Ascending aorta (tissue), 2 donors: ENCODE results near the gene FHOD3. TPM values are rescaled to one million over a fixed set of nuclear protein-coding genes. Genes with fewer than 3 reads are reported as not detected.

ENCODE experiments used
- DNase-seq, 2 donors: peaks; one replicate each; pipeline ENCODE4 v3.0.0-alpha.2; 2019; ENCODE audit warnings: low spot score in 2 of 2
- H3K27ac ChIP-seq, 2 donors: fragments of 200-600 bp; sonication (generic); one replicate each; pipeline ENCODE4 v1.5.1; 2016 to 2017; ENCODE audit warnings: mild to moderate bottlenecking in 1 of 2
- H3K27me3 ChIP-seq: fragments of 200-600 bp; sonication (generic); one replicate; pipeline ENCODE4 v1.5.1; 2017
- H3K36me3 ChIP-seq, 2 donors: fragments of 200-600 bp; sonication (generic); one replicate each; pipeline ENCODE4 v1.5.1; 2016
- H3K4me1 ChIP-seq, 2 donors: fragments of 200-600 bp; sonication (generic); one replicate each; pipeline ENCODE4 v1.5.1; 2016 to 2017; ENCODE audit warnings: mild to moderate bottlenecking in 1 of 2
- H3K4me3 ChIP-seq, 2 donors: fragments of 200-600 bp; sonication (generic); one replicate each; pipeline ENCODE4 v1.5.1; 2016 to 2017; ENCODE audit warnings: mild to moderate bottlenecking in 1 of 2
- H3K9me3 ChIP-seq, 2 donors: fragments of 200-600 bp; sonication (generic); one replicate each; pipeline ENCODE4 v1.5.1; 2016
- intact Hi-C: fragments of 100-400 bp; cut with DNase I; formaldehyde crosslinking; loops from one replicate; pipeline ENCODE4 v1.15.1; 2023
- total RNA-seq: library from RNA; depleted of rRNA; stranded (reverse); fragments of >200 nt; gene quantifications from one replicate; pipeline ENCODE4 v1.1.0, GENCODE V29; 2016
- TF ChIP-seq, protein P1 (sequence below), 3 experiments: fragments of 200-600 bp in 2 of 3; fragments of 450-650 bp in 1 of 3; sonication (generic) in 2 of 3; IDR thresholded peaks; one replicate each; pipeline ENCODE4 v1.5.1; 2016 to 2019; ENCODE audit warnings: antibody characterized with exemption in 3 of 3, mild to moderate bottlenecking in 1 of 3, moderate library complexity in 1 of 3

The FHOD3 gene
- total RNA-seq, 1 donor from 2014 or later = 12.7 TPM

DNA sequence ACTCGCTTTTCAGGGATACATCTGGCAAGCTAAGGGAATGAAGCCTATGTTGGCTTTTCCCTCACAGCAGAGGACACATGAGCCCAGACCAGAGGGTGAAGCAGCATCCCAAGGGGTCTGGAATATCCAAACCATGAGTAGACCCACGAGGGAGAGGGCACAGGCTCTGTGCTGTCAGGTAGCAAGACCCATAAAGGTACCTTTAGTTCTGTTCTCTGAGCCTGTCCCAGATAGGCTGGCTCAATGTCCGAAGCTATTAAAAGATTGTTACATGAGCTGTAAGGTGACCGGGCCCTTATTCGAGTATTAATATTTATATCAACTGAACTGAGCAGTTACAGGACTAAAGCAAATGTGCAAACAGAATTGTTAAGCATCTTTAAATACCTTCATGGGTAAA lies 479.1 kb downstream of the FHOD3 start:
- H3K9me3 ChIP-seq = no peaks in the 10 kb centered on the region
- H3K27me3 ChIP-seq = no peaks in the 10 kb centered on the region
- intact Hi-C loops = no loop called here
- H3K27ac ChIP-seq = no peak overlapping the region
- no peak overlapping the region for H3K4me3 ChIP-seq
- peaks cover 0 to 6% of the 10 kb centered on the region in 2 donors for H3K4me1 ChIP-seq
- TF ChIP-seq, protein P1, sequence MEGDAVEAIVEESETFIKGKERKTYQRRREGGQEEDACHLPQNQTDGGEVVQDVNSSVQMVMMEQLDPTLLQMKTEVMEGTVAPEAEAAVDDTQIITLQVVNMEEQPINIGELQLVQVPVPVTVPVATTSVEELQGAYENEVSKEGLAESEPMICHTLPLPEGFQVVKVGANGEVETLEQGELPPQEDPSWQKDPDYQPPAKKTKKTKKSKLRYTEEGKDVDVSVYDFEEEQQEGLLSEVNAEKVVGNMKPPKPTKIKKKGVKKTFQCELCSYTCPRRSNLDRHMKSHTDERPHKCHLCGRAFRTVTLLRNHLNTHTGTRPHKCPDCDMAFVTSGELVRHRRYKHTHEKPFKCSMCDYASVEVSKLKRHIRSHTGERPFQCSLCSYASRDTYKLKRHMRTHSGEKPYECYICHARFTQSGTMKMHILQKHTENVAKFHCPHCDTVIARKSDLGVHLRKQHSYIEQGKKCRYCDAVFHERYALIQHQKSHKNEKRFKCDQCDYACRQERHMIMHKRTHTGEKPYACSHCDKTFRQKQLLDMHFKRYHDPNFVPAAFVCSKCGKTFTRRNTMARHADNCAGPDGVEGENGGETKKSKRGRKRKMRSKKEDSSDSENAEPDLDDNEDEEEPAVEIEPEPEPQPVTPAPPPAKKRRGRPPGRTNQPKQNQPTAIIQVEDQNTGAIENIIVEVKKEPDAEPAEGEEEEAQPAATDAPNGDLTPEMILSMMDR (IDR thresholded peaks at IDR 0.05) = no peak
- peaks cover 0 to 17% of the 10 kb centered on the region in 2 donors for H3K36me3 ChIP-seq
- DNase-seq = no peak

DNA sequence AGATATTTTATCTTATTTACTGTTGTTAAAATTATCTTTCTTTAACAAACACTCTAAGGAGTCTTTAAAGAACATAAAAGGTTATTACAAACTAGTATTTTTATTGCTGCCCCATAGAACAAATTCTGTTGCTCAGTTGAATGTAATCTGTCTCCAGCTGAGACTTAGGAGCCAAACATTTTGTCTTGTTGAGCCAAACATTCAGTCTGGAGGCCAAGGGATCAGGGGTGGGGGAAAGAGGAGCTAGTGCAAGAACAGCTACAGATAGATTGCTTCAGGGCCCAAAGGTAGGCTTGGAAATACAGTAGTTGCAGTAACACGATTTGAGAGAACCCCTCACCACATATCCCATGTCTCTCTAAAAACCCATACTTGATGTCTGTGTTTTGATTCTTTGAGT lies 480.1 kb downstream of the FHOD3 start:
- no peak for DNase-seq
- Histone ChIP-seq H3K4me3 (no peak overlapping the region), H3K27me3 (no peaks in the 10 kb centered on the region), H3K4me1 (peaks cover 0 to 6% of the 10 kb centered on the region in 2 donors), H3K36me3 (peaks cover 0 to 21% of the 10 kb centered on the region in 2 donors), H3K9me3 (no peaks in the 10 kb centered on the region), H3K27ac (no peak overlapping the region)
- TF ChIP-seq, protein P1 (IDR thresholded peaks at IDR 0.05) = no peak
- intact Hi-C loops = no loop called here

DNA sequence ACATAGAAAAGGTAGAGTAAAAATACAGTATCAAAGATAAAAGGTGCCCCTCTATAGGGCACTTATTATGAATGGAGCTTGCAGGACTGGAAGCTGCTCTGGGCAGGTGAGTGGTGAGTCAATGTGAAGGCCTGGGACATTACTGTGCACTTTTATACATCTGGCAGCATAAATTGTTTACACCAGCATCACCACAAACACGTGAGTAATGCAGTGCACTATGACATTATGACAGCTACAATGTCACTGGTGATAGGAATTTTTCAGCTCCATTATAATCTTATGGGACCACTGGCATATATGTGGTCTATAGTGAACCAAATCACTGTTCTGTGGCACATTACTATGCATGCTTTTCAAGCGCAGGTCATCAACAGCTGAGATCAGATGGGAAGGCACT lies 483.2 kb downstream of the FHOD3 start:
- intact Hi-C loops = no loop called here
- DNase-seq = no peak

DNA sequence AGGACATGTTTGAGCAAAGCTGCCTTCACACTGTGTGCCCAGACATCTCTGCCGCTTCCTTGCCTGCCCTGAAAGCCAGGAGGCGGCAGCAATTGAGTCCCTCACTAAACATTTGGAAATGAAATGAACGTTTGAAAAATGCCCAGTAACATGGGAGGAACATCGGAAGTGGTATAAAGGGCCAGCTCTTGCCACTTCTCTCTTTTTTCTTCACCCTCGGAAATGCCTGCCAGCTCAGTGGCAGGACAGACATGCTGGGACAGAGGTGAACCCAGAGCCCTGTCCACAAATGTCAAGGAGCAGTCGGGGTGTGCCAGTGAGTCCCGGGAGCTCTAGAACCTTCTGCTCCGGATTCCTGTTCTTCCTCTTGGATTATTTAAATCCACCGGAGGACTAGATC lies 485.2 kb downstream of the FHOD3 start:
- DNase-seq = no peak
- H3K36me3 ChIP-seq = peaks cover 0 to 21% of the 10 kb centered on the region in 2 donors
- H3K27ac ChIP-seq = no peak overlapping the region
- intact Hi-C loops = no loop called here
- TF ChIP-seq, protein P1 (IDR thresholded peaks at IDR 0.05) = no peak
- H3K4me1 ChIP-seq = peaks cover 3 to 20% of the 10 kb centered on the region in 2 donors
- no peaks in the 10 kb centered on the region for H3K9me3 ChIP-seq
- no peak overlapping the region for H3K4me3 ChIP-seq
- no peaks in the 10 kb centered on the region for H3K27me3 ChIP-seq

More for the DNA sequence above, 483.2 kb downstream of the FHOD3 start:
- H3K4me3 ChIP-seq = no peak overlapping the region
- H3K4me1 ChIP-seq = peaks cover 0 to 3% of the 10 kb centered on the region in 2 donors
- TF ChIP-seq, protein P1 (IDR thresholded peaks at IDR 0.05) = no peak
- H3K27me3 ChIP-seq = no peaks in the 10 kb centered on the region
- H3K9me3 ChIP-seq = no peaks in the 10 kb centered on the region
- no peak overlapping the region for H3K27ac ChIP-seq
- H3K36me3 ChIP-seq = peaks cover 0 to 21% of the 10 kb centered on the region in 2 donors

DNA sequence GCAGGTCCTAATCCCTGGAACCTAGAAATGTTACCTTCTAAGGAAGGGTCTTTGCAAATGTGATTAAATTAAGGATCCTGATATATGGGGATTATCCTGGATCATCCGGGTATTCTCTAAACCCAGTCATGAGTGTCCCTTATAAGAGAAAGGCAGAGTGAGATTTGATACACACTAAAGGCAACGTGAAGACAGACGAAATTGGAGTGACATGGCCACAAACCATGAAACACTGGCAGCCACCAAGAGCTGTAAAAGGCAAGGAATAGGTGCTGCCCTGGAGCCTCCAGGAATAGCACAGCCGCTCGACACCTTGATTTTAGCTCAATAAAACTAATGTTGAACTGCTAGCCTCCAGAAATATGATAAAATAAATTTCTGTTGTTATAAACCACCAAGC lies 486.3 kb downstream of the FHOD3 start:
- H3K9me3 ChIP-seq = no peaks in the 10 kb centered on the region
- H3K27ac ChIP-seq = no peak overlapping the region
- no peak overlapping the region for H3K4me3 ChIP-seq
- H3K36me3 ChIP-seq = peaks cover 0 to 21% of the 10 kb centered on the region in 2 donors
- DNase-seq = no peak
- TF ChIP-seq, protein P1 (IDR thresholded peaks at IDR 0.05) = no peak
- intact Hi-C loops = no loop called here
- H3K27me3 ChIP-seq = no peaks in the 10 kb centered on the region
- H3K4me1 ChIP-seq = peaks cover 3 to 22% of the 10 kb centered on the region in 2 donors

DNA sequence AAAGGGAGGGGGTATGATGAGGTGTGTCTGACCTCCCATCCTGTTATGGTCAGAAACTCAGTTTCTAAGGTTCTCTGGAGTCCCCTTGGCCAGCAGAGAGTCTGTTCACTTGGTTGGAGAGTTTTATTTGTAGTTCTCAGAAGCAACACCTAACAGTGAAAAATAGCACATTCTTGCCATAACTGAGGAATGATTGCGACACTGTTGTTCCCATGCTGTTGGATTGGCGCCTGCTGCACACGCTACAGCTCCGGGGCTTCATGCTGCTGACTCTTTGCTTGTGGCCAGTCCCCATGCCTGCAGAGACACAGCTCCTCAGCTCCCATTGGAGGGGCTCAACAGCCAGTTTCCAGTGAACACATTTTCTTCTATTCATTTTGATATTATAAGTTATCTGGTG lies 489.2 kb downstream of the FHOD3 start:
- intact Hi-C loops = loop anchor here (2.0 kb wide), 1 partner anchor 22 kb away; no protein-coding TSS in a partner anchor
- DNase-seq = peak in 1 of 2 donors; percentile 86

More for the DNA sequence above, 489.2 kb downstream of the FHOD3 start:
- Histone ChIP-seq H3K36me3 (peaks cover 4 to 16% of the 10 kb centered on the region in 2 donors), H3K9me3 (no peaks in the 10 kb centered on the region), H3K4me3 (no peak overlapping the region), H3K27me3 (no peaks in the 10 kb centered on the region), H3K27ac (peak overlapping the region; percentile 58 to 83), H3K4me1 (peaks cover 3 to 22% of the 10 kb centered on the region in 2 donors)
- TF ChIP-seq, protein P1 (IDR thresholded peaks at IDR 0.05) = no peak
